ENCODE measurements around the gene NSFL1C.
"Not testable (repeated sequence)": the region's sequence is repeated elsewhere in the genome, so short reads cannot be mapped to it uniquely, and the experiment has no call there.

Gene NSFL1C

DNA sequence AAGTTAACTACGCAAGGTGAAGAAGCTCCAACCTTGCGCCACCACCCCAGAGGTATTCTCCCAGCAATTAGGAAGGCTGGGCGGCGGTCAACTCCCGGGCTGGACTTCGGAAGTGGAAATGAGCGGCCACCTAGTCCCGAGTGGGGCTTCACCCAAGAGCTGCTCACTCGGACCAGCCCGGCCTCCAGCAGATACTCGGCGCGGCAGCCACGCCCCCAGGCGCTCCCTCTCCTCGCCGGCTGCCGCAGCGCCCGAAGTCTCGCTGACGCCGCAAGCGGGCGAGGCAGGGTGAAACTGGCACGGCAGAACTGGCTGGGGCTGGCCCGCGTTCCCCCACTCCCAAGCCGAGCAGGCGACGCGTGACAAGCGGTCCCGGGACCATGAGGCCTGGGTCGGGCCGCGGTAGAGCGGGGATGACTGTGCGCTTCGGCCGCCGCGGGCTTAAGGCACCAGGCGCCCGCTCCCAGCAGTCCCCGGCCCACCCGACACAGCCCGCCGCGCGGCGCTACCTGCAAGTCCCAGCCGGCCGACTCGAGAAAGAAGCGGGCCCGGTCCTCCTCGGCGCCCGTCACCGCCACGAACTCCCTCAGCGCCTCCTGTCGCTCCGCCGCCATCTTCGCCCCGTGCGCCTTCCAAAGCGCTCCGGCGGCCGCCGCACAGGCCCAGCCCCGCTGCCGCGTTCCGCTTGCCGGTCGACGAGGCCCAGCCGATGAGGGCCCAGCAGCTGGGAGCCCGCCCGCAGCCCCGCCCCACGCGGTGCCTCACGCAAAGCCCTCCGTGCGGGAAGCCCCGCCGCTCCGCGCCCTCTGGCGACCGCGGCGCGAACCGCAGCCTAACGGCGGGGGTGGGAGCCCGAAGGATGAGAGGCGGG lies at the start of gene NSFL1C:
NSFL1C (minus strand) TSS at position 639 of the 871 bp plus-strand sequence; CDS start at position 614, 25 bp downstream.
- peak; percentile 70 to 87 for DNase-seq

DNA sequence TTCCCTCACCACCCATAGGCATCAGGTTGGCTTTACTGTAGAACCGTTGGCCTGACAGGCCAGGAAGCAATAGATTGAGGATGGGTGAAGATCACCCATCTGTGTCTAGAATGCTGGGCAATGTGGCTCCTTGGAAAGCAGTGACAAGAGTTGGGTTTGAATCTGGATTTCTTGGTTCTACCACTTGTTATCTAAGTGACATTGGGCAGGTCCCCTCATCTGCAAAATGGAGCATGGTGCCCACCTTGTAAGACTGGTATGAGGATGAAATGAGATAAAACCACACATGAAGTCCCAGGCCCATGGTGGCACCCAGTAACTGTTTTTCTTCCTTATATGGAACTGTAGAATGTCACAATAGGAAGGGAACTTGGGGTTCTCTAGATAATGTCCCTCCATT lies 47.2 kb upstream of the NSFL1C start:
- DNase-seq = no peak

DNA sequence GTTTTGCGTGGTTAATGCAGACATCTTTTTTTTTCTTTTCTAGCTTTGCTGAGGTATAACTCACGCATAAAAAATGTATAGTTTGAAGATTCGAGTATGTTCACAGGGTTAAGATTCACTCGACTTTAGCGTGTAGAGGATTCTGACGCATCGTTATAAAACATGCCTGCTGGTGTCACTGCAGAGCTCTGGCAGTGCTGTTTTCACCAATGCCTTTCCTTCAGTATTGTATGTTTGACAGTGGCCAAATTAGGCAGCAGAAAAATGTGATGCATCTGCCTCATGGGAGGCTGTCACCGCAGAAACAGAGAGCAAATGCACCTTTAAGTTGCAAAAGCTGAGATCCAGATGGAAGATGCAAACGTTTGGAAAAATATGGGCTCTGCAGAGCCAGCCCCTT lies 42.6 kb upstream of the NSFL1C start:
- no peak for DNase-seq

DNA sequence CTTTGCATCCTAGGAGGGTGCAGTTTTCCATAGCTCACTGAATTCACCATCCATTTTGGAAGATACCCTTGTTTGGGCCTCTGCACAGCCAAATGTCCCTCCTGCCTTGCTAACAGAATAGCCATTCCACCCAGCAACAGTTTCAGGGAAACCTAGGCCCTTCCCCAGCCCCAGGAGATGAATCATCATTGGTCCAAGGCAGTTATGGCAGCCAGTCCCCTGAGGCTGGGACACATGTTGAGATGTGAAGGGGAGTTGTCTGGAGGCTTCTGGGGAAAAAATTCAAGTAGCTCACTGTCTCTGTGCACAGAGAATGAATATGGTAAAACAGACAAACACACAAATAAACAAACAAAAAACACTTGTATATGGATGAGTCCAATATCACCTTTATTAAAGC lies 41.9 kb upstream of the NSFL1C start:
- no peak for DNase-seq

DNA sequence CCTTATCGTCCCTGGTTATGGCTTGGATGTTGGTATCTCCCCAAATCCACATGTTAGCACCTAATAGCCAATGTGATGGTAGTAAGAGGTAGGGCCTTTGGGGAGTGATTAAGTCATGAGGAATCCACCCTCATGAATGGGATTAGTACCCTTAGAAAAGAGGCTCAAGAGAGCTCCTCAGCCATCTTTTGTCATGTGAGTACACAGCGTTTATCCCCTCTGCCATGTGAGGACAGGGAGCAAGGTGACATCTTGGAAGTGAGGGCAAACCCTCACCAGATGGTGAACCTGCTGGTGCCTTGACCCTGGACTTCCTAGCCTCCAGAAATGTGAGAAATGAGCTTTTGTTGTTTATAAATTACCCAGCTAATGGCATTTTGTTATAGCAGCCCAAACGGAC lies 40.6 kb upstream of the NSFL1C start:
- DNase-seq = no peak

DNA sequence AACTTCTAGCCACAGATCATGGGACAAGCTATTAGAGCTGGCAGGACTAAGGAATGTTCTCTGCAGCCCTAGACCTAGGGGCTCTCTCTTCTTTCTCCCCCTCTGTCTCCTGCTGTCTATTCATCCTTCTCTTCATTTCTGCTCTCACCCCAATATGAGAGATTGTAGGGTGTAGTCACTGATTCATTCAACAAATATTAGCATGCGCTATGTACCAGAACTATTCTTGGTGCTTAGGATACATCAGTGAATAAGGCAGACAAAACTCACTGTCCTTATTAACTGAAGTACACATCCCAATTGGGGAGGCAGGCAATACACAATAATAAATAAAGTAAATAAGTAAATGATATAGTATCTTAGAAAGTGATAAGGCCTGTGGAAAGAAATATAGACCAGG lies 39.2 kb upstream of the NSFL1C start:
- DNase-seq = no peak

DNA sequence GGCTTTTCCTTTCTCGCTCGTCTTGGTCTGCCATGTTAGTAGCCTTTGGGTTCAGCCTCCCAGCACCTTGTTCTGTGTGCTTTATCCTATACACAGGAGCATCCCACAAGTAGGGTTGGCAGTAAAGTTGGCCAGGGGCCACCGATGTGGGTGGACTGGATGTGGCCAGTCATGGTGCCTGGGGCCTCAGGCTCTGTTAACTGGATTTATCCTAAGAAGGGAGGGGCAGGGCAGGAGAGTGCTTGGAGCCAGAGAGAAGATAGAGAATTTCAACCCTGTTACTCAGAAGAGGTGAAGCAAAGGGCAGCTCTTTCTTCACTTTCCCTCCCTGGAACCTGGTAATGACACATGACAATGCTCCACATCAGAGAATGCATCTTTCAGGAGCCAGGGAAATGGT lies 38.7 kb upstream of the NSFL1C start:
- no peak for DNase-seq

DNA sequence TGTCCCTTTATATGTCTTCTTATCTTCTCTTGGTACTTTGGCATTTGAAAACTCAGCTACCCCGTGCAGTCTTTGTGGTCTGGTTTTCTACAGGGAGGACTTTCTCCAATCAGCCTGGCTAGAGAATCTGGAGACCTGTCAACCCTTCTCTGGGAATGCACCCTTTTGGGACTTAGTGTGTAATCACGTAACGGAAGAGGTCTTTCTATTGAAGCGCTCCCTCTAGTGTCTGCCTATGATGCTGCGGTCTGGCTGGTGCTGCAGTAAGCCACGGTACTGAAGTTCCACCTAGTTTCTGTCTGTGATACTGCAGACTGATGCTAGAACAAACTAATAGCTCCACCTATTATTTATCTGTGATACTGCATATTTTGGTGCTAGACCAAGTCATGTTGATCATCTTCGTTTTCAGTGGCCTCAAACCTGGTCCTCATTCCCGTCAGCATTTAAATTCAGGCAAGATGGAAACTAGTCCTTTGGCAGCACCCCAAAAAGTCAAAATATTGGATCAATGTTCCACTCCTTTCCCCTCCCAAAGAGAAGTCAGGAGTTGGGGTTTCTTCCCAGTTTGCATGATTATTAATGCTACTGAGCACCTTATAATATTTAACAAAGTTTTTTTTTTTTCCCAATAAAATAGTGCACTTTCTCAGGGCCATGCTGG lies 37.0 kb upstream of the NSFL1C start:
- peak; percentile 45 to 95 for DNase-seq

DNA sequence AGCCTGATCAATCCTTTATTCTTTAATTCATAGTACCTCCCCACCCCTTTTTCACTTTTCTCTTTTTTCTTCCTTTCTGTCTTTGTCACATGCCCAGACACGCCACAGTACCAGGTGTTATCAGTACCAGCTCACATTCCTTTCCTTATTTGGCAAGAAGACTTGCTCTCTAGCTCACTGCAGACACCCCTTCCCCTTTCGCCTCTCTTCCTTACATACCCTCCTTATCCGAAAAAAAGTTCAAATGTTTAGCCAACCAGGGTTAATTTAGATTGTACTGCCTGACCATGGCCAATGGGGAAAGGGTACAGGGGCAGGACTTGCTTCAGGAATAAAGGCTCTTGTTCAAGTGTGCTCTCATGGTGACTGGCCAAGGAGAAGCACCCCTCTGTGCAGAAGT lies 33.8 kb upstream of the NSFL1C start:
- no peak for DNase-seq

DNA sequence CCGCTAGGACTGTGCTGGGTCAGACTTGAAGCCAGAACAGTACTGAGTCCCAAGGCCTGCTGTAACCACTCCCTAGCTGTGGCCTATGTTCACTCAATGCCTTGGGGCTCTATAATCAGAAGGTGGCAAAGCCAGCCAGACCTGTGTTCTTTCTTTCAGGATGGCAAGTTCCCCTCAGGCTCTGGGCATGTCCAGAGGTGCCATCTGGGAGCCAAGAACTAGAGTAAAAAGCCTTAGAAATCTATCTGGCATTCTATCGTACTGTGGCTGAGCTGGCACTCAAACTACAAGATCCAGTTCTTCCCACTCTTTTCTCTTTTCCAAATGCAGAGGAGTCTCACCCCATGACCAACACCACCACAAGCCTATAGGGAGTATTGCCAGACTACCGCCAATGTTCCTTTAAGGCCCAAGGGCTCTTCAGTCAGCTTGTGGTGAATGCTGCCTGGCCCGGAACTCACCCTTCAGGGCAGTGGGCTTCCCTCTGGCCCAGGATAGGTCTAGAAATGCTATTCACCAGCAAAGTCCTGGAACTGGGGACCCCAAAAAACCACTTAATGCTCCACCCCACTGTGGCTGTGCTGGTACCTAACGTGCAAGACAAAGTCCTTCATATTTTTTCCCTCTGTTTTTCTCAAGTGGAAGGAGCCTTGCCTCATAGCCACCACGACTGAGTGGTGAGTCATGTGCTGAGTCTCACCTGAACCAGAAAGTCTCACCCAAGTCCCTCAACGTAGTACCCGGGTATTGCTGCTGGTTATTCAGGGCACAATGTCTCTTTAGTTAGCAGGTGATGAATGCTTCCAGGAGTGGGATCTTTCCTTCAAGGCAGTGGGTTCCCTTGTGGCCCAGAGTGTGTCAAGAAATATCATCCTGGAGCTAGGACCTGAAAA lies 33.1 kb upstream of the NSFL1C start:
- DNase-seq = no peak

DNA sequence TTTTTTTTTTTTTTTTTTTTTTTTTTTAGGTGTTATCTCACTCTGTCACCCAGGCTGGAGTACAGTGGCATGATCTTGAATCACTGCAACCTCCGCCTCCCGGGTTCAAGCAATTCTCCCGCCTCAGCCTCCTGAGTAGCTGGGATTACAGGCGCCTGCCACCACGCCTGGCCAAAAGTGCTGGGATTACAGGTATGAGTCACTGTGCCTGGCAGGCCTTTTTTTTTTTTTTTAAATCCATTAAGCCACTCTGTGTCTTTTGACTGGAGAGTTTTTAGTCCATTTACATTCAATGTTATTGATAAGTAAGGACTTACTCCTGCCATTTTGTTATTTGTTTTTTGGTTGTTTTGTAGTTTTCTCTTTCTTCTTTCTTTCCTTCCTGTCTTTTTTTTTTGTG lies 30.7 kb upstream of the NSFL1C start:
- DNase-seq = not testable (repeated sequence)

DNA sequence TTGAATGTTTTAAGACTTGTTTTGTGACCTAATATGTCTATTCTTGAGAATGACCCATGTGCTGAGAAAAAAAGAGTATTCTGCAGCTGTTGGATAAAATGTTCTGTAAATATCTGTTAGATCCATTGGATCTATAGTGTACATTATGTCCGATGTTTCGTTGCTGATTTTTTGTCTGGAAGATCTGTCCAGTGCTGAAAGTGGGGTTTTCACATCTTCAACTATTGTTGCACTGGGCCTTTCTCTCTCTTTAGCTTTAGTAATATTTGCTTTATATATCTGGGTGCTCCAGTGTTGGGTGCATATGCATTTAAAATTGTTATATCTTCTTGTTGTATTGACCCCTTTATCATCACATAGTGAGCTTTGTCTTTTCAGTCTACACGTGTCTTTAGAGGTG lies 30.3 kb upstream of the NSFL1C start:
- no peak for DNase-seq

DNA sequence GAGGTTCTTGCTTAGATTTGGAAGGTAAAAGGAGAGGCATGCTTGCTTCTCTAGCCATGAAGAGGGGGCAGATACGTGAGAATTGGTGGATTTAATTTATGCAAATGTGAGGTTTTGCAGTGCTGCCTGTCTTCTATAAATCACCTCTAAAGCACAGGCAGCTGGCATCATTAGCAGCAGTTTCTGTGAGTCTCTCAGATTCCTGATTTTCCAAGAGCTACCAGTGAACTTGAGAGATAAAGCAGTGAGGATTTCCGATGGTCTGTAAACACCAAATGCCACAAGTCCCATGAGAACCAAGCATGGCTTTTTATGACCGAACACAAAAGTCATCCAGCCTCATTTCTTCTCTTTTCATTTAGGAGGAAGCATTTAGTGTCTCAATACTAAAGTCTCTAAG lies 27.8 kb upstream of the NSFL1C start:
- no peak for DNase-seq

DNA sequence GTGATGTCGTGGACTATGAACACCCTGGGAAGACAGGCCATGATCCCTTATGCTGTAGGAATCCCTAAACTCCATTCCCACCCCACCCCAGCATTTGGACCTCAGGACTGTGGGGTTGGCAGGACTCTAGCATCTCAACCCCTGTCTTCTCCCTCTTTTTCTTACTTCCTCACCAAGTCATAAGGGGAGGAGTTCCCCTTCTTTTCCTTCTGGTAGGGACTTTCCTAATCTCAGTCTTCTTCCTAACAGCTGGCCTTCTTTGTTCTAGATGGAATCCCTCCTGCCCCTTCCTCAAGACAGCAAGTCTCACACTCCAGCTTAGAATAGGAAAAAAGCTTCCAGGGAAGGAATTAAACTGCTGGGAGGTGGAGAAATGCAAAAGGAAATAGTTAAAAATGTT lies 26.9 kb upstream of the NSFL1C start:
- no peak for DNase-seq

DNA sequence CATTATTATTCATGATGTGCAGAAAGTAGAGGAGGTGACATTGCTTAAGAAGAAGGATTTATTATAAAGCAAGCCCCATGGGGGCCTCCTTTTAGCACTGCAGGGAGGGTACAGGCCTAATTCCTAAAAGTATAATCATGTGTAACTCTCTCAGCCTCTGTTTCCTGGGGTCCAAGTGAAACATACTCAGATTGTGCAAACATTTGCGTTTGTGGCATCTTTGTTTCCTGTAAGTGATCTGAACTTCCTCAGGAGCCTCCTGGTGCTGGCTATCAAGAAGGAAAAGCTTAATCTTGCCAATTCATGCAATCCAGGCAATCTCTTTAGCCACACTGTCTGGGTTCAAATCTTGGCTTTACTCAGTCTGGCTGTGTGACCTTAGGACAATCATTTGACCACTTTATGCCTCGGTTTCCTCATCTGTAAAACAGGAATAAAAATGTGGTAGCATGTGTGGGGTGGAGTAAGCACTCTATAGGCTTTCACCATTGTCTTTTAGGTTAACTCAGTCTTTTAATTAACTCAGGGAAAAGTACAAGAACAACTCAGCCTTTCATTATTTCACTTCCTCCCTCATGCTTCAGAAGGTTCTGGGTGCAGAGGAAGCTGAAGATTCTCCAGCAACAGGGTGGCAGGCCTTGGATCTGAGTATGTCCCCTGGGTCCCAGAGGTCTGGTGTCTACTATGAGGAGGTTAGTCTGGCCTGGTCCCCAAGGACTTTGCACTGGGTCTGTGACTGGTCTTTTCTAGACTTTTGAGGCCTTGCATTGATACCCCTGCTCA lies 25.4 kb upstream of the NSFL1C start:
- no peak for DNase-seq

DNA sequence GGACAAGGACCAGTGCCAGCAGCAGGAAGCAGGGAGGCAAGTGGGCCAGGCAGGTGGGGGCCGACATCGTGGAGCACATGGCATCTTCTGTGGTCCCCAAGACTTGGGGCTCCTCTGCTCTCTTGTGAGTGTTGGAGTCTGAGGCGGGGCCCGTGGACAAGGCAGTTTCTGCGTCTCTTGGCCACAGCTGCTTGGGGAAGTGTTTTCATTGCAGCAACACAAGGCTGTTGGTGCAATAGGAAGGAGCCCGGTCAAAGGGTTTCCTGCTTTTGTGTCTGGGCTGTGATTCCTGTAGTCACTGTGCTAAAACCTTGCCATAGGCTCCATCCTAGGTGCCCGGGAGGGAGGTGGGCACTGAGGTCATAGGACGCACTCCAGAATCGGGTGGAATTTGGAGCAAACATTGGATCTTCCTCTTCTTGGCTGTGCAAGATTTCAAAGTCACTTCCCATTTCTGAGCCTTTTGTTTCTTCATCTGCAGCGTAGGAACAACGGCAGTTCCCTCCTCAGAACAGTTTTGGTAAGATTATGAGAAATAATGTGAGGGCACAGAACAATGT lies 24.7 kb upstream of the NSFL1C start, which contains the start of gene SIRPB2:
SIRPB2 (minus strand) TSS at position 140 of the 560 bp plus-strand sequence; CDS start at position 79, 61 bp downstream.
- no peak for DNase-seq

DNA sequence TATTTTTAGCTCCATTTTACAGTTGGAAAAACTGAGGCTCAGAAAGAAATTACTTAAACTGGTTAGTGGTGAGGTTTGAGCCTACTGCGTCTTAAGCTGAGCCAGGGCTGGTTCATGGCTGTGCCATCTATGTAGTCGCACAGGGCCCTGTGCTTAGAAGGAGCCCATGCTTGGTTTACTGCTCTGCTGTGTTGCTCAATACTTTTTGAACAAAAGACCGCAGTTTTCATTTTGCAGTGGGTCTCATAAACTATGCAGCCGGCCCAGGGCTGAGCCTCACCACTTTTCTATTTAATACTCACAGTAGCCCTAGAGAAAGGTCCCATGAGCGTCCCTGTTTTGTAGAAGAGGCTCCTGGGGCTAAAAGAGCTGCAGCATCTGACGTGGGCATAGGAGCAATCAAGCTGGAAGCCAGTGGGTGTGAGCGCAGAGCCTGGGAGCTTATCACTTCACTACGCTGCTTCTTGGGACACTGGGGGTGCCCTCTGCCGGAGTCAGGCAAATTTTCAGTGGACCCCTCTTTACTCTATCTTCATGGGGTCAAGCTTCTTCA lies 24.1 kb upstream of the NSFL1C start:
- DNase-seq = no peak

DNA sequence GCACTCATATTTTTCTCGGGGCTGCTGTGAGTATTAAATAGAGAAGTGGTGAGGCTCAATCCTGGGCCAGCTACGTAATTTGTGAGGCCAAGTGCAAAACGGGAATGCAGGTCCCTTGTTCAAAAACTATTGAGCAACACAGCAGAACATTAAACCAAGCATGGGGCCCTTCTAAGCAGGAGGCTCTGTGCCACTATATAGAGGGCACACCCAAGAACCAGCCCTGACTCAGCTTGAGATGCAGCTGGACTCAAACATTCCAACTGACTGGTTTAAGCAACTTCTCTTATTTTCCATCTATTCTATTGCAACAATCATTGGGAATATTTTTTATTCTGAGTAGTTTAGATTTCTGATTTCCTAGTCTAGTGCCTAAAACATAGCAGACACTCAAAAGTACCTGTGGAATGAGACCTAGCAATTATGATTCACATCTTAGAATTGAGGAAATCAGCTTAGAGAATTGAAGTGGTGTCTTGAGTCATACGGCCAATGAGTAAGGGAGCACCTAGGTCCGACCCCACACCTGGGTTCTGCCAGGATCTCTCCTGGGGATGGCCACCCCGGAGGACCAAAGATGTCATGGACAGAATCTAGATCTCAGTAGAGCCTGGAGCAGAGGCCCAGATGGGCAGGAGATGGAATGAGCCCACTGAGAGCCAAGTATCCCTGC lies 23.3 kb upstream of the NSFL1C start:
- DNase-seq = no peak

DNA sequence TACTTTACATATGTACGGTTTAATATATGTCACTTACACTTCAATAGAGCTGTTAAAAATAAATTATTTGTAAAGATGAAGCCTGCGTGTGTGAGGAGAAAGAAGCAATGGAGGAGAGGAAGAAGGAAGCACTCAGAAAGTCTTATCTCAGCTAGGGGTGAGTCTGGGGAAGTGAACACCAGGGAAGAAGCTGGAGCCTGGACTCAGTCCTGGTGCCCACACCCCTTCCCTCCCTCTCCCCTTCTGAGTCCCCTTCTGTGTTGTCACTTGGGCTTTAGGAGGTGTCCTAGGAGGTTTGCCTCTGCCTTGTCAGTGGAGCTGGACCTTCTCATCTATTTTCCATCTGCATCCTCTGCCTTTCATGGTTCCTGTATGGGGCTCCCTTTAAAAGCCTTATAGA lies 22.7 kb upstream of the NSFL1C start:
- no peak for DNase-seq

DNA sequence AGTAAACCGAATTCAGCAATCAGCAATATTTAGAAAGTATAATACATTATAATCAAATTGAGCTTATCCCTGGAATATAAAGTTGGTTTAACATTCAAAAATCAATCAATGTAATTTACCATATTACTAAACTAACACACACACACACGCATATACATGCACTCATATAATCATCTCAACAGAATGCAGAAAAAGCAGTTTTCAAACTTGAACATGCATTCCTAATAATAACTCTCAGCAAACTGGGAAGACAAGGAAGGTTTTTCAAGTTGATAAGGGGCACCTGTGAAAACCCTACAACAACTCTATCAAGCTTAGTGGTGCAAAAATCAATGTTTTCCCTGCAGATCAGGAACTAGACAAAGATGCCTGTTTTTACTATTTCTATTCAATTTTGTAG lies 19.9 kb upstream of the NSFL1C start:
- no peak for DNase-seq

DNA sequence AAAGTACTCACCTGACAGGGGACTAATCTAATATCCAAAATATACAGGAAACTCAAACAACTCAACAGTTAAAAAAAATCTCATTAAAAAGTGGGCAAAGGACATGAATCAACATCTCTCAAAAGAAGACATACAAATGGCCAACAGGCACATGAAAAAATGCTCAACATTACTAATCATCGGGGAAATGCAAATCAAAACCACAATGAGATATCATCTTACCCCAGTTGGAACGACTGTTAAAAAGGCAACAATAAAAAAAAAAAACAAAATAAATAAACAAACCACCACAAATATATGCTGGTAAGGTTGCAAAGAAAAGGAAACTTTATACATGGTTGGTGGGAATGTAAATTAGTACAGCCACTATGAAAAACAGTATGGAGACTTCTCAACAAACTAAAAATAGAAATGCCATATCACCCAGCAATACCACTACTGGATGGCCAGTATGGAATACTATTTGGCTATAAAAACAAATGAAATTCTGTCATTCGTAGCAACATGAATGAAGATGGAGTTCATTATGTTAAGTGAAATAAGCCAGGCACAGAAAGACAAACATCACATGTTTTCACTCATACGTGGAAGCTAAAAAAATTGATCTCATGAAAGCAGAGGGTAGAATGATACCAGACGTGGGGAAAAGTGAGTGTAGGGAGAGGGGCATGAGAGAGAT lies 17.9 kb upstream of the NSFL1C start:
- no peak for DNase-seq

All from SW 1271 (cell line).